ENCODE measurements around the gene CALHM1. TPM values are rescaled to one million over a fixed set of nuclear protein-coding genes. Genes with fewer than 3 reads are reported as not detected.
"Not testable (repeated sequence)": the region's sequence is repeated elsewhere in the genome, so short reads cannot be mapped to it uniquely, and the experiment has no call there.

CALHM1 gene
- total and polyA plus RNA-seq, 5 donors from 2014 or later = not detected

GRCh38 chr10:103431902-103432301, 26.8 kb downstream of the CALHM1 start:
- Histone ChIP-seq H3K9me3 (ENCODE audit: control insufficient read depth in 2 of 2, low read length in 2 of 2) (no peaks in the 10 kb centered on the region), H3K27ac (ENCODE audit: insufficient read depth, low read length, poor library complexity, severe bottlenecking) (no peak overlapping the region), H3K36me3 (ENCODE audit: control insufficient read depth, insufficient read depth, low read length) (peaks cover 38% of the 10 kb centered on the region), H3K4me3 (ENCODE audit: low read depth, low read length) (no peak overlapping the region), H3K27me3 (ENCODE audit: control insufficient read depth, insufficient read depth, low read length) (no peaks in the 10 kb centered on the region), H3K4me1 (ENCODE audit: control insufficient read depth, insufficient read depth, low read length, poor library complexity, severe bottlenecking) (peaks cover 4% of the 10 kb centered on the region)
- Mint-ChIP-seq H3K9me3 (no peaks in the 10 kb centered on the region), H3K4me3 (no peak overlapping the region), H3K27me3 (no peaks in the 10 kb centered on the region), H3K36me3 (peaks cover 44% of the 10 kb centered on the region), H3K27ac (no peak overlapping the region), H3K4me1 (peaks cover 0 to 24% (median 13%) of the 10 kb centered on the region in 4 donors)
- DNase-seq (no peak), ATAC-seq (ENCODE audit: low read depth in 2 of 2) (no peak)

- peak in 1 of 2 donors; percentile 48 for ATAC-seq (ENCODE audit: low read depth in 2 of 2)
Measured at GRCh38 chr10:103429647-103430046, 29.1 kb downstream of the CALHM1 start.

GRCh38 chr10:103428989-103429643, 29.6 kb downstream of the CALHM1 start:
- H3K27ac ChIP-seq (ENCODE audit: insufficient read depth, low read length, poor library complexity, severe bottlenecking) = no peak overlapping the region
- H3K4me3 ChIP-seq (ENCODE audit: low read depth, low read length) = peak overlapping the region; percentile 3
- H3K4me1 ChIP-seq (ENCODE audit: control insufficient read depth, insufficient read depth, low read length, poor library complexity, severe bottlenecking) = peaks cover 4% of the 10 kb centered on the region
- H3K9me3 ChIP-seq (ENCODE audit: control insufficient read depth in 2 of 2, low read length in 2 of 2) = no peaks in the 10 kb centered on the region
- ATAC-seq (ENCODE audit: low read depth in 2 of 2) (no peak), DNase-seq (peak in 1 of 3 donors; percentile 21)
- Mint-ChIP-seq H3K36me3 (peaks cover 49% of the 10 kb centered on the region), H3K27ac (peak overlapping the region in 2 of 3 donors; percentile 57 to 80), H3K27me3 (no peaks in the 10 kb centered on the region), H3K9me3 (no peaks in the 10 kb centered on the region), H3K4me3 (peak overlapping the region in 1 of 4 donors; percentile 42), H3K4me1 (peaks cover 0 to 24% (median 15%) of the 10 kb centered on the region in 4 donors)
- H3K36me3 ChIP-seq (ENCODE audit: control insufficient read depth, insufficient read depth, low read length) = peaks cover 46% of the 10 kb centered on the region
- H3K27me3 ChIP-seq (ENCODE audit: control insufficient read depth, insufficient read depth, low read length) = no peaks in the 10 kb centered on the region

More at GRCh38 chr10:103429647-103430046, 29.1 kb downstream of the CALHM1 start:
- H3K4me1 ChIP-seq (ENCODE audit: control insufficient read depth, insufficient read depth, low read length, poor library complexity, severe bottlenecking) = peaks cover 4% of the 10 kb centered on the region
- H3K4me3 Mint-ChIP-seq = peak overlapping the region in 1 of 4 donors; percentile 42
- no peaks in the 10 kb centered on the region for H3K27me3 Mint-ChIP-seq
- H3K27ac ChIP-seq (ENCODE audit: insufficient read depth, low read length, poor library complexity, severe bottlenecking) = no peak overlapping the region
- H3K27ac Mint-ChIP-seq = peak overlapping the region in 2 of 3 donors; percentile 44 to 80
- H3K4me1 Mint-ChIP-seq = peaks cover 0 to 24% (median 13%) of the 10 kb centered on the region in 4 donors
- no peaks in the 10 kb centered on the region for H3K9me3 Mint-ChIP-seq
- no peaks in the 10 kb centered on the region for H3K27me3 ChIP-seq (ENCODE audit: control insufficient read depth, insufficient read depth, low read length)
- DNase-seq = peak in 1 of 3 donors; percentile 65
- H3K4me3 ChIP-seq (ENCODE audit: low read depth, low read length) = peak overlapping the region; percentile 3
- H3K9me3 ChIP-seq (ENCODE audit: control insufficient read depth in 2 of 2, low read length in 2 of 2) = no peaks in the 10 kb centered on the region
- peaks cover 44% of the 10 kb centered on the region for H3K36me3 Mint-ChIP-seq
- peaks cover 46% of the 10 kb centered on the region for H3K36me3 ChIP-seq (ENCODE audit: control insufficient read depth, insufficient read depth, low read length)

GRCh38 chr10:103427866-103428265, 30.8 kb downstream of the CALHM1 start:
- Mint-ChIP-seq H3K4me3 (no peak overlapping the region), H3K27ac (no peak overlapping the region), H3K27me3 (no peaks in the 10 kb centered on the region), H3K9me3 (no peaks in the 10 kb centered on the region), H3K4me1 (peaks cover 0 to 26% (median 15%) of the 10 kb centered on the region in 4 donors), H3K36me3 (peaks cover 55% of the 10 kb centered on the region)
- H3K9me3 ChIP-seq (ENCODE audit: control insufficient read depth in 2 of 2, low read length in 2 of 2) = no peaks in the 10 kb centered on the region
- H3K27me3 ChIP-seq (ENCODE audit: control insufficient read depth, insufficient read depth, low read length) = no peaks in the 10 kb centered on the region
- H3K4me3 ChIP-seq (ENCODE audit: low read depth, low read length) = no peak overlapping the region
- no peak overlapping the region for H3K27ac ChIP-seq (ENCODE audit: insufficient read depth, low read length, poor library complexity, severe bottlenecking)
- peaks cover 51% of the 10 kb centered on the region for H3K36me3 ChIP-seq (ENCODE audit: control insufficient read depth, insufficient read depth, low read length)
- peaks cover 4% of the 10 kb centered on the region for H3K4me1 ChIP-seq (ENCODE audit: control insufficient read depth, insufficient read depth, low read length, poor library complexity, severe bottlenecking)
- ATAC-seq (ENCODE audit: low read depth in 2 of 2) (no peak), DNase-seq (no peak)

GRCh38 chr10:103423748-103424147, 35.0 kb downstream of the CALHM1 start:
- Histone ChIP-seq H3K4me1 (ENCODE audit: control insufficient read depth, insufficient read depth, low read length, poor library complexity, severe bottlenecking) (no peaks in the 10 kb centered on the region), H3K4me3 (ENCODE audit: low read depth, low read length) (no peak overlapping the region), H3K9me3 (ENCODE audit: control insufficient read depth in 2 of 2, low read length in 2 of 2) (no peaks in the 10 kb centered on the region), H3K27ac (ENCODE audit: insufficient read depth, low read length, poor library complexity, severe bottlenecking) (no peak overlapping the region), H3K36me3 (ENCODE audit: control insufficient read depth, insufficient read depth, low read length) (peaks cover 80% of the 10 kb centered on the region), H3K27me3 (ENCODE audit: control insufficient read depth, insufficient read depth, low read length) (no peaks in the 10 kb centered on the region)
- ATAC-seq (ENCODE audit: low read depth in 2 of 2) (no peak), DNase-seq (no peak)
- peaks cover 0 to 10% (median 8%) of the 10 kb centered on the region in 4 donors for H3K4me1 Mint-ChIP-seq
- peaks cover 62% of the 10 kb centered on the region for H3K36me3 Mint-ChIP-seq
- no peaks in the 10 kb centered on the region for H3K27me3 Mint-ChIP-seq
- no peaks in the 10 kb centered on the region for H3K9me3 Mint-ChIP-seq
- H3K4me3 Mint-ChIP-seq = no peak overlapping the region
- peak overlapping the region in 1 of 3 donors; percentile 66 for H3K27ac Mint-ChIP-seq

GRCh38 chr10:103419101-103419500, 39.6 kb downstream of the CALHM1 start:
- no peaks in the 10 kb centered on the region for H3K27me3 Mint-ChIP-seq
- peaks cover 0 to 6% (median 2%) of the 10 kb centered on the region in 4 donors for H3K4me1 Mint-ChIP-seq
- DNase-seq (no peak), ATAC-seq (ENCODE audit: low read depth in 2 of 2) (no peak)
- peaks cover 73% of the 10 kb centered on the region for H3K36me3 Mint-ChIP-seq
- H3K4me1 ChIP-seq (ENCODE audit: control insufficient read depth, insufficient read depth, low read length, poor library complexity, severe bottlenecking) = no peaks in the 10 kb centered on the region
- no peaks in the 10 kb centered on the region for H3K9me3 Mint-ChIP-seq
- no peak overlapping the region for H3K4me3 ChIP-seq (ENCODE audit: low read depth, low read length)
- H3K4me3 Mint-ChIP-seq = no peak overlapping the region
- H3K36me3 ChIP-seq (ENCODE audit: control insufficient read depth, insufficient read depth, low read length) = peaks cover 87% of the 10 kb centered on the region
- H3K27ac ChIP-seq (ENCODE audit: insufficient read depth, low read length, poor library complexity, severe bottlenecking) = no peak overlapping the region
- no peaks in the 10 kb centered on the region for H3K27me3 ChIP-seq (ENCODE audit: control insufficient read depth, insufficient read depth, low read length)
- H3K9me3 ChIP-seq (ENCODE audit: control insufficient read depth in 2 of 2, low read length in 2 of 2) = no peaks in the 10 kb centered on the region
- H3K27ac Mint-ChIP-seq = no peak overlapping the region

- no peaks in the 10 kb centered on the region for H3K4me1 ChIP-seq (ENCODE audit: control insufficient read depth, insufficient read depth, low read length, poor library complexity, severe bottlenecking)
- peaks cover 70% of the 10 kb centered on the region for H3K36me3 Mint-ChIP-seq
- peaks cover 0 to 6% (median 1%) of the 10 kb centered on the region in 4 donors for H3K4me1 Mint-ChIP-seq
- ATAC-seq (ENCODE audit: low read depth in 2 of 2) = no peak
- no peak overlapping the region for H3K4me3 ChIP-seq (ENCODE audit: low read depth, low read length)
- no peaks in the 10 kb centered on the region for H3K9me3 Mint-ChIP-seq
- H3K27ac Mint-ChIP-seq = peak overlapping the region in 1 of 3 donors; percentile 69
- H3K27me3 ChIP-seq (ENCODE audit: control insufficient read depth, insufficient read depth, low read length) = no peaks in the 10 kb centered on the region
- H3K9me3 ChIP-seq (ENCODE audit: control insufficient read depth in 2 of 2, low read length in 2 of 2) = no peaks in the 10 kb centered on the region
- H3K27ac ChIP-seq (ENCODE audit: insufficient read depth, low read length, poor library complexity, severe bottlenecking) = no peak overlapping the region
- H3K4me3 Mint-ChIP-seq = no peak overlapping the region
- H3K36me3 ChIP-seq (ENCODE audit: control insufficient read depth, insufficient read depth, low read length) = peaks cover 87% of the 10 kb centered on the region
- no peak for DNase-seq
- no peaks in the 10 kb centered on the region for H3K27me3 Mint-ChIP-seq
Measured at GRCh38 chr10:103417601-103418000, 41.1 kb downstream of the CALHM1 start.

GRCh38 chr10:103417148-103417469, 41.6 kb downstream of the CALHM1 start:
- not testable (repeated sequence) for H3K9me3 Mint-ChIP-seq; H3K4me1 ChIP-seq (ENCODE audit: control insufficient read depth, insufficient read depth, low read length, poor library complexity, severe bottlenecking); DNase-seq; H3K27me3 ChIP-seq (ENCODE audit: control insufficient read depth, insufficient read depth, low read length); H3K27me3 Mint-ChIP-seq; ATAC-seq (ENCODE audit: low read depth in 2 of 2); H3K27ac ChIP-seq (ENCODE audit: insufficient read depth, low read length, poor library complexity, severe bottlenecking); H3K4me3 ChIP-seq (ENCODE audit: low read depth, low read length); H3K4me1 Mint-ChIP-seq; H3K4me3 Mint-ChIP-seq; H3K9me3 ChIP-seq (ENCODE audit: control insufficient read depth in 2 of 2, low read length in 2 of 2)
- H3K36me3 ChIP-seq (ENCODE audit: control insufficient read depth, insufficient read depth, low read length) = peaks cover 87% of the 10 kb centered on the region
- Mint-ChIP-seq H3K36me3 (peaks cover 68% of the 10 kb centered on the region), H3K27ac (peak overlapping the region in 1 of 3 donors; percentile 18)
